ENCODE data around the gene DIP2C.

DNA sequence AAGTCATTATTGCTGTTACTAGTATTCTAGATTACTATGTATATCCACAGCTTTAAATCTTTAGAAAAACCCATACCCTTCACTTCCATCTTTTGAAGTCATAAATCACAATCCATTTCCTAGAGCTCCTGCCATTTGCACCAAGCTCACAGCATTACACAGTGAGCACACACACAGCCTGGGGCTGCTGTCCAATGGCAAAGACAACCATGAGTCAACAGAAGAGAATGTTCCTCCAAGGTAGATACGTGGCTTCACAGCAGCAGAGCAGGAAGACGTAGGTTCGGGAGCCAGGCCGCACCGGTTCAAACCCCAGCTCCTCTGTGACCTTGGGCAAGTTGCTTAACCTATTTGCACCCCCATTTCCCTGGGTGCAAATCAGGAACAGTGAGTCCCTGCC, 234.6 kb downstream of the DIP2C start:
- TF ChIP-seq EZH2 (IDR thresholded peaks at IDR 0.05), result no peak
- TF ChIP-seq, protein P1, sequence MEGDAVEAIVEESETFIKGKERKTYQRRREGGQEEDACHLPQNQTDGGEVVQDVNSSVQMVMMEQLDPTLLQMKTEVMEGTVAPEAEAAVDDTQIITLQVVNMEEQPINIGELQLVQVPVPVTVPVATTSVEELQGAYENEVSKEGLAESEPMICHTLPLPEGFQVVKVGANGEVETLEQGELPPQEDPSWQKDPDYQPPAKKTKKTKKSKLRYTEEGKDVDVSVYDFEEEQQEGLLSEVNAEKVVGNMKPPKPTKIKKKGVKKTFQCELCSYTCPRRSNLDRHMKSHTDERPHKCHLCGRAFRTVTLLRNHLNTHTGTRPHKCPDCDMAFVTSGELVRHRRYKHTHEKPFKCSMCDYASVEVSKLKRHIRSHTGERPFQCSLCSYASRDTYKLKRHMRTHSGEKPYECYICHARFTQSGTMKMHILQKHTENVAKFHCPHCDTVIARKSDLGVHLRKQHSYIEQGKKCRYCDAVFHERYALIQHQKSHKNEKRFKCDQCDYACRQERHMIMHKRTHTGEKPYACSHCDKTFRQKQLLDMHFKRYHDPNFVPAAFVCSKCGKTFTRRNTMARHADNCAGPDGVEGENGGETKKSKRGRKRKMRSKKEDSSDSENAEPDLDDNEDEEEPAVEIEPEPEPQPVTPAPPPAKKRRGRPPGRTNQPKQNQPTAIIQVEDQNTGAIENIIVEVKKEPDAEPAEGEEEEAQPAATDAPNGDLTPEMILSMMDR (IDR thresholded peaks at IDR 0.05), result no peak

All from neural progenitor cell (in vitro differentiated cells).